ENCODE measurements around the gene SYT14.
"Not testable (repeated sequence)": the region's sequence is repeated elsewhere in the genome, so short reads cannot be mapped to it uniquely, and the experiment has no call there.

The SYT14 gene

DNA sequence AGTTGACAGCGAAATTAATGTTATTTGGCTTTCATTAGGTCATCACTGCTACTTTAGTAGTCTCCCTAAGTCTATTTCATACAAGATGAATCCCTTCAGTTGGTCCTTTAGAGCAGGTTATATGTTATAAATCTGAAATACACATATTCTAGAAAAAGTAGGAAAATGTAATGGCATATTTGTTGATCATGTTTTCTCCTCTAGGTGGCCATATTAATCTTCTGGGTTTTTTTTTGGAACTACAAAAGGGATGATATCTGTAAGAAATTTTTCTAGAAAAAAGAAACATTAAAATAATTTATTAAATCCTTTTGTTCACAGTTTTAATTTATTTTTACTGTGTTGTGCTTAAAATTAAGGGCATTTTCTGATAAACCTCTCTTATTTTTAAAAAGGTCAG is 87.9 kb downstream of the SYT14 start:
- TF ChIP-seq CTCF (conservative IDR thresholded peaks at IDR 0.05; ENCODE audit: low read length) = 0 out of 2 replicates have a peak, but pooled peaks have one; percentile 15
- H3K4me3 ChIP-seq (ENCODE audit: low read length) = no peak overlapping the region
- DNase-seq (ENCODE audit: low read depth) = no peak

DNA sequence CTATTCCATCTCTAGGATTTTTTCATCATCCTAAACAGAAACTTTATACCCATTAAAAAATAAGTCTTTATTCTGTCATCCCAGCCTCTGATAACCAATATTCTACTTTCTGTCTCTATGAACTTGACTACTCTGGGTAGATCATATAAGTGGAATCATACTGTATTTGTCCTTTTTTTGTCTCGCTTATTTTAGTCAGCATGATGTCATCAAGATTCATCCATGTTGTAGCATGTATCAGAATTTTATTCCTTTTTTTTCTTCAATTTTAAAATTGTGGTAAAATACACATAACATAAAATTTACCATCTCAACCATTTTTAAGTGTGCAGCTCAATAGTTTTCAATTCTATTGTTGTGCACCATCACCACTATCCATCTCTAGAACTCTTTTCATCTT is 90.0 kb downstream of the SYT14 start:
- TF ChIP-seq CTCF (conservative IDR thresholded peaks at IDR 0.05; ENCODE audit: low read length) = no peak
- no peak overlapping the region for H3K4me3 ChIP-seq (ENCODE audit: low read length)
- no peak for DNase-seq (ENCODE audit: low read depth)

GRCh38 chr1:210031473-210031872 is 93.5 kb downstream of the SYT14 start:
- no peak for DNase-seq (ENCODE audit: low read depth)
- no peak for TF ChIP-seq CTCF (conservative IDR thresholded peaks at IDR 0.05; ENCODE audit: low read length)

GRCh38 chr1:210043058-210043457 is 105.0 kb downstream of the SYT14 start:
- H3K4me3 ChIP-seq (ENCODE audit: low read length) = no peak overlapping the region
- no peak for TF ChIP-seq CTCF (conservative IDR thresholded peaks at IDR 0.05; ENCODE audit: low read length)
- no peak for DNase-seq (ENCODE audit: low read depth)

More at GRCh38 chr1:210031473-210031872, 93.5 kb downstream of the SYT14 start:
- H3K4me3 ChIP-seq (ENCODE audit: low read length) = no peak overlapping the region

DNA sequence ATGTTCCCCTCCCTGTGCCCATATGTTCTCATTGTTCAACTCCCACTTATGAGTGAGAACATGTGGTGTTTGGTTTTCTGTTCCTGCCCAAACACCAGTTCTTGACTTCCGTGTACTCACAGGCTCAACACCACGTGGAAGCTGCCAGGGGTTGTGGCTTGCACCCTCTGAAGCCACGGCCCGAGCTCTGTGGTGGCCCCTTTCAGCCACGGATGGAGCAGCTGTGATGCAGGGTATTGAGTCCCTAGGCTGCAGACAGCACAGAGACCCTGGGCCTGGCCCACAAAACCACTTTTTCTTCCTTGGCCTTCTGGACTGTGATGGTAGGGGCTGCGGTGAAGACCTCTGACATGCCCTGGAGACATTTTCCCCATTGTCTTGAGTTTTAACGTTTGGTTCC is 111.6 kb downstream of the SYT14 start:
- DNase-seq (ENCODE audit: low read depth) = no peak
- no peak for TF ChIP-seq CTCF (conservative IDR thresholded peaks at IDR 0.05; ENCODE audit: low read length)
- no peak overlapping the region for H3K4me3 ChIP-seq (ENCODE audit: low read length)

- not testable (repeated sequence) for DNase-seq (ENCODE audit: low read depth); H3K4me3 ChIP-seq (ENCODE audit: low read length)
Observed at GRCh38 chr1:210050491-210050890, 112.5 kb downstream of the SYT14 start.

DNA sequence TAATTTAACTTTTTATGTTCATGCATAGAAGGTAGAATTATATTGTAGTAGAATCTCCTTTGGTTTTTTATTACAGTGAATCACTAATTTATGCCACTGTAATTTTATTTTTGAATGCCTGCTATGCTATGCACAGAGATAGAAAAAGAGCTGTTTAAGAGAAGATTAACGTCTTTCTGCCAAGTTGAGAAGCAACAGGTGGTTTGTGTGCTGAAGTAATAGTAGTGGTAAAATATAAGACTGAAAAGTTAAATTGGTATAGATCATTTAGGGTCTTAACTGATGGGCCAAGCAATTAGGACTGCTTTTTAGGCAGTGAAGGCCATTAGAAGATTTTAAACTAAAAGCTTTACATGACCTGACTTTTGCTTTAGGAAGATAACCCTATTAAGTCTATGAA is 115.1 kb downstream of the SYT14 start:
- no peak overlapping the region for H3K4me3 ChIP-seq (ENCODE audit: low read length)
- TF ChIP-seq CTCF (conservative IDR thresholded peaks at IDR 0.05; ENCODE audit: low read length) = no peak
- no peak for DNase-seq (ENCODE audit: low read depth)

- TF ChIP-seq CTCF (conservative IDR thresholded peaks at IDR 0.05; ENCODE audit: low read length) = no peak
- DNase-seq (ENCODE audit: low read depth) = no peak
Observed at GRCh38 chr1:210057593-210057992, 119.6 kb downstream of the SYT14 start.

More at GRCh38 chr1:210057593-210057992, 119.6 kb downstream of the SYT14 start:
- no peak overlapping the region for H3K4me3 ChIP-seq (ENCODE audit: low read length)
